ENCODE results near the gene GPR142. TPM values are rescaled to one million over a fixed set of nuclear protein-coding genes. Genes with fewer than 3 reads are reported as not detected.

GPR142 gene
- total and polyA plus RNA-seq, 4 donors: 0.05 to 0.08 TPM; not detected in 2

- peaks cover 0 to 2% (median 0%) of the 10 kb centered on the region in 4 donors for H3K4me1 ChIP-seq (ENCODE audit: control insufficient read depth in 4 of 4, insufficient read depth in 4 of 4, low read length in 3 of 4)
- H3K27me3 ChIP-seq (ENCODE audit: control insufficient read depth in 4 of 4, insufficient read depth in 4 of 4, low read length in 3 of 4): peaks cover 0 to 6% (median 0%) of the 10 kb centered on the region in 4 donors
These were observed 25.1 kb upstream of the GPR142 start for GRCh38 chr17:74342224-74342623.

DNA sequence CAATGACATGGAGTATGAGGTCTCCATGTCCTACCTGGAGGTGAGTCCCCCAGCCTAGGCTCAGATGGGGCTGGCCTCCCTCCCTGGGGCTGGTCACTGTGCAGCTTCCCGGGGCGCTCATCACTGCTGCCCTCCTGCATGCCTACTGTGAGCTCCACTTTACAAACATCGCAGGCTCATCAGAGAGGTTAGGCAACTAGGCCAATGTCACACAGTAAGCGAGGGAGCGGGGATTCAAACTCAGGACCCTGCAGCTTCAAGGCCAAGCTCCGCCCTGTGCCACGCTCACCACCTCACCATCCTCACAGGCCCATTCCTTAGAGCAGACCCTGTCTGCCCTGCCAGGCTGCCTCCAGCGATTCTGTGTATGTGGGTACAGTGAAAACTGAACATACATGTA lies 24.2 kb upstream of the GPR142 start:
- Histone ChIP-seq H3K9me3 (ENCODE audit: control insufficient read depth in 4 of 4, low read length in 3 of 4) (no peaks in the 10 kb centered on the region), H3K4me1 (ENCODE audit: control insufficient read depth in 4 of 4, insufficient read depth in 4 of 4, low read length in 3 of 4) (peaks cover 0 to 2% (median 0%) of the 10 kb centered on the region in 4 donors), H3K27ac (ENCODE audit: low read depth in 1 of 2, low read length in 2 of 2) (no peak overlapping the region), H3K36me3 (ENCODE audit: control insufficient read depth in 4 of 4, insufficient read depth in 3 of 4, low read depth in 1 of 4, low read length in 3 of 4) (no peaks in the 10 kb centered on the region), H3K4me3 (ENCODE audit: low read depth in 1 of 3, low read length in 3 of 3) (no peak overlapping the region), H3K9ac (ENCODE audit: low read depth in 1 of 2, low read length in 2 of 2) (no peak overlapping the region), H3K27me3 (ENCODE audit: control insufficient read depth in 4 of 4, insufficient read depth in 4 of 4, low read length in 3 of 4) (peaks cover 0 to 6% (median 0%) of the 10 kb centered on the region in 4 donors)
- DNase-seq (ENCODE audit: low spot score): no peak
- TF ChIP-seq REST (IDR thresholded peaks at IDR 0.05) (no peak), SP1 (IDR thresholded peaks at IDR 0.05) (no peak), MAX (IDR thresholded peaks at IDR 0.05) (no peak), ZBTB33 (IDR thresholded peaks at IDR 0.05) (no peak), JUND (IDR thresholded peaks at IDR 0.05) (no peak), EGR1 (IDR thresholded peaks at IDR 0.05; ENCODE audit: low read depth in 2 of 2) (no peak), RAD21 (IDR thresholded peaks at IDR 0.05) (no peak), TAF1 (conservative IDR thresholded peaks at IDR 0.05) (no peak), ATF3 (IDR thresholded peaks at IDR 0.05) (no peak), GABPA (IDR thresholded peaks at IDR 0.05 in 1 of 2, conservative IDR thresholded peaks at IDR 0.05 in 1 of 2) (no peak), RXRA (IDR thresholded peaks at IDR 0.05) (no peak), CTCF (IDR thresholded peaks at IDR 0.05; ENCODE audit: low read depth, low read length, missing input control) (no peak), HNF4G (IDR thresholded peaks at IDR 0.05) (no peak), NR2F2 (IDR thresholded peaks at IDR 0.05) (no peak), FOXA1 (IDR thresholded peaks at IDR 0.05) (no peak), FOXA2 (IDR thresholded peaks at IDR 0.05) (no peak), YY1 (IDR thresholded peaks at IDR 0.05) (no peak), HNF4A (conservative IDR thresholded peaks at IDR 0.05) (no peak)
- WGBS: 78% methylated on average over 8 of the region's 8 CpGs

More at GRCh38 chr17:74342224-74342623, 25.1 kb upstream of the GPR142 start:
- WGBS: 72% methylated on average over 10 of the region's 10 CpGs
- H3K27ac ChIP-seq (ENCODE audit: low read depth in 1 of 2, low read length in 2 of 2): no peak overlapping the region
- H3K4me3 ChIP-seq (ENCODE audit: low read depth in 1 of 3, low read length in 3 of 3): no peak overlapping the region
- TF ChIP-seq FOXA2 (IDR thresholded peaks at IDR 0.05) (no peak), FOXA1 (IDR thresholded peaks at IDR 0.05) (no peak), CTCF (IDR thresholded peaks at IDR 0.05; ENCODE audit: low read depth, low read length, missing input control) (no peak), MAX (IDR thresholded peaks at IDR 0.05) (no peak), TAF1 (conservative IDR thresholded peaks at IDR 0.05) (no peak), SP1 (IDR thresholded peaks at IDR 0.05) (no peak), JUND (IDR thresholded peaks at IDR 0.05) (no peak), HNF4A (conservative IDR thresholded peaks at IDR 0.05) (no peak)
- DNase-seq (ENCODE audit: low spot score): no peak
- H3K9ac ChIP-seq (ENCODE audit: low read depth in 1 of 2, low read length in 2 of 2): no peak overlapping the region
- H3K36me3 ChIP-seq (ENCODE audit: control insufficient read depth in 4 of 4, insufficient read depth in 3 of 4, low read depth in 1 of 4, low read length in 3 of 4): no peaks in the 10 kb centered on the region
- H3K9me3 ChIP-seq (ENCODE audit: control insufficient read depth in 4 of 4, low read length in 3 of 4): no peaks in the 10 kb centered on the region

All from liver (tissue), 9 donors.